GM10266 (cell line): ENCODE results near the gene ADAMTS8.

ENCODE experiments used
- DNase-seq: peaks from one replicate; pipeline ENCODE4 v3.0.0; 2012; ENCODE audit errors: extremely low spot score
- CTCF ChIP-seq: IDR thresholded peaks from 2 replicates; pipeline ENCODE4 v1.5.1; 2012; ENCODE audit warnings: mild to moderate bottlenecking, low read depth; ENCODE audit not compliant: control insufficient read depth, insufficient read depth; ENCODE audit errors: missing control alignments

ADAMTS8 gene

GRCh38 chr11:130435671-130436070 lies 7.3 kb upstream of the ADAMTS8 start:
- DNase-seq: no peak
- TF ChIP-seq CTCF: no peak

GRCh38 chr11:130434521-130435223 lies 6.3 kb upstream of the ADAMTS8 start:
- DNase-seq: peak; percentile 78
- peak; percentile 85 for TF ChIP-seq CTCF

- no peak for DNase-seq
- TF ChIP-seq CTCF: no peak
Measured at GRCh38 chr11:130433357-130433756, 4.9 kb upstream of the ADAMTS8 start.

GRCh38 chr11:130431801-130432200 lies 3.4 kb upstream of the ADAMTS8 start:
- no peak for DNase-seq
- TF ChIP-seq CTCF: no peak

GRCh38 chr11:130431331-130431773 lies 2.9 kb upstream of the ADAMTS8 start:
- peak; percentile 90 for TF ChIP-seq CTCF
- DNase-seq: peak; percentile 80

- TF ChIP-seq CTCF: no peak
- no peak for DNase-seq
Measured at GRCh38 chr11:130429983-130430382, 1.6 kb upstream of the ADAMTS8 start.

GRCh38 chr11:130429120-130429681 lies 792 bp upstream of the ADAMTS8 start:
- TF ChIP-seq CTCF: no peak
- DNase-seq: no peak
